ELF-1 (cell line): ENCODE measurements around the gene RALGAPA1.
"Not testable (repeated sequence)": the region's sequence is repeated elsewhere in the genome, so short reads cannot be mapped to it uniquely, and the experiment has no call there.

Experiments used
- DNase-seq: peaks from one replicate; pipeline ENCODE4 v3.0.0-alpha.2; 2016; ENCODE audit warnings: low read depth, low spot score

Gene RALGAPA1

GRCh38 chr14:35701531-35701930, 107.6 kb downstream of the RALGAPA1 start:
- no peak for DNase-seq

- DNase-seq: no peak
Measured at GRCh38 chr14:35699791-35700444, 109.2 kb downstream of the RALGAPA1 start.

GRCh38 chr14:35696575-35696974, 112.5 kb downstream of the RALGAPA1 start:
- no peak for DNase-seq

GRCh38 chr14:35696119-35696518, 113.0 kb downstream of the RALGAPA1 start:
- no peak for DNase-seq

- no peak for DNase-seq
Measured at GRCh38 chr14:35695647-35696046, 113.4 kb downstream of the RALGAPA1 start.

- no peak for DNase-seq
Measured at GRCh38 chr14:35695072-35695471, 114.0 kb downstream of the RALGAPA1 start.

- DNase-seq: no peak
Measured at GRCh38 chr14:35689000-35689460, 120.1 kb downstream of the RALGAPA1 start.

GRCh38 chr14:35688126-35688826, 120.8 kb downstream of the RALGAPA1 start:
- DNase-seq: no peak

GRCh38 chr14:35687335-35687939, 121.7 kb downstream of the RALGAPA1 start:
- DNase-seq: no peak

GRCh38 chr14:35683688-35684087, 125.4 kb downstream of the RALGAPA1 start:
- not testable (repeated sequence) for DNase-seq

- no peak for DNase-seq
Measured at GRCh38 chr14:35682802-35683201, 126.3 kb downstream of the RALGAPA1 start.

- DNase-seq: no peak
Measured at GRCh38 chr14:35678403-35679028, 130.6 kb downstream of the RALGAPA1 start.

GRCh38 chr14:35669782-35670181, 139.3 kb downstream of the RALGAPA1 start:
- no peak for DNase-seq

- DNase-seq: no peak
Measured at GRCh38 chr14:35666429-35667043, 142.6 kb downstream of the RALGAPA1 start.

- no peak for DNase-seq
Measured at GRCh38 chr14:35661875-35662274, 147.2 kb downstream of the RALGAPA1 start.

- DNase-seq: no peak
Measured at GRCh38 chr14:35653045-35653444, 156.1 kb downstream of the RALGAPA1 start.

- no peak for DNase-seq
Measured at GRCh38 chr14:35643513-35643912, 165.6 kb downstream of the RALGAPA1 start.

- no peak for DNase-seq
Measured at GRCh38 chr14:35637851-35638250, 171.2 kb downstream of the RALGAPA1 start.

GRCh38 chr14:35637269-35637668, 171.8 kb downstream of the RALGAPA1 start:
- DNase-seq: no peak

GRCh38 chr14:35632676-35633075, 176.4 kb downstream of the RALGAPA1 start:
- no peak for DNase-seq

GRCh38 chr14:35632271-35632670, 176.8 kb downstream of the RALGAPA1 start:
- no peak for DNase-seq
